ENCODE data around the gene CDK2AP2.

- no peak for TF ChIP-seq CHD2 (IDR thresholded peaks at IDR 0.05; ENCODE audit: low read length, partially characterized antibody)
- TF ChIP-seq JUND (IDR thresholded peaks at IDR 0.05), result no peak
- no peak for TF ChIP-seq CTCF (IDR thresholded peaks at IDR 0.05)
Observed at GRCh38 chr11:67530282-67530592, 22.3 kb upstream of the CDK2AP2 start.
